GM19240 (cell line): ENCODE results near the gene ATM.
"Not testable (repeated sequence)": the region's sequence is repeated elsewhere in the genome, so short reads cannot be mapped to it uniquely, and the experiment has no call there.

ENCODE experiments used
- DNase-seq: peaks from one replicate; pipeline ENCODE4 v3.0.0; 2011; ENCODE audit warnings: low spot score; ENCODE audit not compliant: insufficient read length

ATM gene

GRCh38 chr11:108368134-108368533 is 145.3 kb downstream of the ATM start:
- DNase-seq: no peak

DNA sequence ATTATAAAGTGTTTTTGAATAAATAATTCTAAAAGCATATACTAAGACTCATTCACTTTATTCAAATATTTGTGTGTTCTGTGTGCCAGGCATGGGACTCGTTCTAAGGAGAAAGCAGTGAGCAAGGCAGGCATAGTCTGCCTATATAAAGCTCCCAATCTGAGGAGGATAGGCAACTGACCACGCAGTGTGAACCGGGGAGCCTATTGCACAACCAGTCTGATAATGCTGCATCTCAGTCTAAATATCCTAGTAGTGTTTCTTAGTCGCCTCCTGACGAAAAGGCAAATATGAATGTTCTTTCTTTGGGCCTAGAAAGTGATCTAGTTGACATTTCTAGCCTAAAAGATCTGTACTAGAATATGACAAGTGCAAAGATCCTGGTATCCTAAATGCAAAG is 146.2 kb downstream of the ATM start:
- DNase-seq: no peak

GRCh38 chr11:108370315-108370714 is 147.4 kb downstream of the ATM start:
- no peak for DNase-seq

- DNase-seq: no peak
Measured at GRCh38 chr11:108370990-108371389, 148.1 kb downstream of the ATM start.

- not testable (repeated sequence) for DNase-seq
Measured at GRCh38 chr11:108373505-108373904, 150.6 kb downstream of the ATM start.

DNA sequence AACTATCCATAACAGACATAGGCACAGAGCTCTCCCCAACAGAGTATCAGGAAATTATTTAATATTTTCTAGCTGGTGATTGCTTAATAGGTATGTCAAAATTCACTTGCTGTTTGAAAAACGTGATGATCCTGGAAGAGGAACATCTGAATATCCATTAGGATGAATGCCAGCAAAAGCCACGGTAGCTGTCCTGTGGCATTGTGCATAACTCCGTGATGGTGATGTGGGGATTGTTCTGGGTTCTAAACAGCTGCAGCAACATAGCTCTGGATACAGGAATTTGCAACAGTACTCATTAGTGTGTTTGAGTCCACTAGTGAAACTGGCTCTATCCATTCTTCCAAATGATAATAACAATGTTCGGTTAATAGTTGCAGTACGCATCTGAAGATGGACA is 165.7 kb downstream of the ATM start:
- no peak for DNase-seq

- no peak for DNase-seq
Measured at GRCh38 chr11:108392353-108392752, 169.5 kb downstream of the ATM start.

GRCh38 chr11:108393046-108393445 is 170.2 kb downstream of the ATM start:
- no peak for DNase-seq

DNA sequence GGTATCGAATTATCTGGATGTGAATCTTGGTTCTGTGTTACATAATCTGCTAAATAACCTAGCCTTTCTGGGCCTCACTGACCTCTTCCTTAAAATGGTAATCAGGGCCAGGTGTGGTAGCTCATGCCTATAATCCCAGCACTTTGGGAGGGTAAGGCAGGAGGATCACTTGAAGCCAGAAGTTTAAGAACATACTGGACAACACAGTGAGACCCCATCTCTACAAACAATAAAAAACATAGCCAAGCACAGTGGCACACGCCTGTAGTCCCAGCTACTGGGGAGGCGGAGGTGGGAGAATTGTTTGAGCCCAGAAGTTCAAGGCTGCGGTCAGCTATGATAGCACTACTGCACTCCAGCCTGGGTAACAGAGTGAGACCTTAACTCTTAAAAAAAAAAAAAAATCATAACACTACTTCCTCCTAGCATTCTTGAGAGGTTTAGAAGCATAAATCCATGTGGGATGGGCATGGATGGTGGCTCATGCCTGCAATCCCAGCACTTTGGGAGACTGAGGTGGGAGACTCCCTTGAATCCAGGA is 171.9 kb downstream of the ATM start:
- no peak for DNase-seq

DNA sequence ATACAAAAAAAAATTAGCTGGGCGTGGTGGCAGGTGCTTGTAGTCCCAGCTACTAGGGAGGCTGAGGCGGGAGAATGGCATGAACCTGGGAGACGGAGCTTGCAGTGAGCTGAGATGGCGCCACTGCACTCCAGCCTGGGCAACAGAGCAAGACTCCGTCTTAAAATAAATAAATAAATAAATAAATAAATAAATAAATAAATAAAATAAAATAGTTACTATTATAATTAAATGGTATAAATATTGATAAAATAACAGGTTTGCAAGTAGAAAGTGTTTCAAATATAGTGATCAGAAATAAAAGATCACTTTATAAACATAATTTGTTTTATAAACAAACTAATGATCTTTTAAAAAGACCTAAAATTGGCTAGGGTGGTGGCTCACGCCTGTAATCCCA is 173.8 kb downstream of the ATM start:
- DNase-seq: not testable (repeated sequence)

DNA sequence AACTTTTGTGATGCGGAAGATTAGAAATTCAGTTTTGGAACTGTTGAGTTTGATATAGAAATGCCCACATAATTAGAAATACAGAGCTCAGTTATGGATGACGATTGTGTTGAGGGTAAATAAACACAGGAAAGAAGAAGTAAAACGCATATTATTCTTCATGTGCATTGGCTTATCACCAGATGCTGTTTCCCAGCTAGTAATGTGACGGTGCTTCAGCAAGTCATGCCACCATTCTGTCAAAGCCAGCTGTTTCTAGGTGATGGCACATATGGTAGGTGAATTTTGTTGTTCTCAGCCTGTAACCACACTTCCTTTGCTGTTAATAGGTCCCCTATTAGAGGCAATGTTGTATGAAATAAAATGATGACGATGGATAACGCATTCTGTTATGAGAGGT is 175.6 kb downstream of the ATM start:
- no peak for DNase-seq

DNA sequence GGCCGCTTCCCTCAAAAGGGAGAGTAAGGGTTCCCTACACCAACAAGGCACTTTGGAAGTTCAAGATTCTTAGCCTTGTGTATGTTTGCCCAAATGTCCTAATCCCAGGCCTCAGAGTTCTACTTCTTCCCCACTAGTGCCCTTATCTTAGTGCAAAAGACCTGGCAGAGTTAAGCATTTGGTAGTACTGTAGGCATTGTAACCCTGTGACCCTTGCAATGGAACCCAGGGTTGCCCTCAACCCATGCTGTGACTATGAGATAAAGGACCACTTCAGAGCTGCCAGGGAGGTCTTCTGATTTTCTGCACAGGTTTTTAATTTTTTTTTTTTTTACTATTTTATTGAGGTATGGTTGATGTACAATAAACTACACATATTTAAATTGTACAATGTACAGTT is 179.4 kb downstream of the ATM start:
- no peak for DNase-seq

DNA sequence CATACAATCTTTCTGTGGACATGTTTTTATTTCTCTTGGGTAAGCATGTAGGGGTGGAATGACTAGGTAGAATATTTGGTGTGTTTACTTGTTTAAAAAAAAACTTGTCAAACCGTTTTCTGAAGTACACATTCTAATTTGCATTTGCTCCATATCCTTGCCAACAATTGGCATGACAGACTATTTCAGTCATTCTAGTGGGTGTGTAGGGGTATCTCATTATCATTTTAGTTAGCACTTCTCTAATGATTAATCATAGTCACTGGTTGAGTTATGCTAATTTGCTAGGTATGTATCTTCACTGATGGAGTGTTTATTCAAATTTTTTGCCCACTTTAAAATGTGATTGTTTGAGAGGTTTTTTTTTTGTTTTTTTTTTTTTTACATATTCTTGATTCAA is 180.2 kb downstream of the ATM start:
- no peak for DNase-seq

DNA sequence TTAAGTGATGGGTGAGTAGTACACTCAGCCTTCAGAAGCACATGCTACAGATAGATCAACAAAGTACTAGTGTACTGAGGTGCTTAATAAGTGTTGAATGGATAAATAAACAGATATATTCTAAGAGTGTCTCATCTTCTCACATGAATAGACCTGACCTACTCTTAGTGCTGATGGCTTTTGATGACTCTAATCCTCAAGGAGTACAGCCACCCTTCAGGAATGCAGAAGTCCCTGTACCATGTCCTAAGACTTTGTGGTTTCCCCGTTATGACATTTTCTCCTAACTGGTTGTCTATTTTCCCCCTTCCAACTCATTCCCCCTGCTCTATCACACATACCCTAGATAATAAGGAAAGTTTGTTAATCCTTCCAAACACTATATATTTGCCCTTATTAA is 182.8 kb downstream of the ATM start:
- DNase-seq: no peak

DNA sequence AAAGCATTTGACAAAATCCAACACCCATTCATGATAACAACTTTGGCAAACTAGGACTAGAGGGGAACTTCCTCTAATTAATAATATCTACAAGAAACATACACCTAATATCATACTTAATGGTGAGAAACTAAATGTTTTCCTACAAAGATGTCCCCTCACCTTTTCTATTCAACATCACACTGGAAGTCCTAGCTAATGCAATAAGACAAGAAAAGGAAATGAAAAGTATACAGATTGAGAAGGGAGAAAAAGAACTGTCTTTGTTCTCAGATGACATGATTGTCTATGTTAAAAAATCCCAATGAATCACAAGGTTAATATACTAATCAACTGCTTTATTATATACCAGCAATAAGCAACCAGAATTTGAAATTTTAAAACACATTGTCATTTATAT is 192.1 kb downstream of the ATM start:
- DNase-seq: no peak

DNA sequence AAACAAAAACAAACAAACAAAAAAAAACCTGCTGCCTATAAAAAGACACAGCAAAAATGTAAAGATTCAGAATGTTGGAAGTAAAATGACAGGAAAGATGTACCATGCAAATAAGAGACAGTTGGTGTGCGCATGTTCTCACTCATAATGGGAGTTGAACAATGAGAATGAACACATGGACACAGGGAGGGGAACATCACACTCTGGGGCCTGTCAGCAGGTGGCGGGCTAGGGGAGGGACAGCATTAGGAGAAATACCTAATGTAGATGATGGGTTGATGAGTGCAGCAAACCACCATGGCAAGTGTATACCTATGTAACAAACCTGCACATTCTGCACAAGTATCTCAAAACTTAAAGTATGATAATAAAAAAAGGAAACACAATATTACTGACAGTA is 194.7 kb downstream of the ATM start:
- not testable (repeated sequence) for DNase-seq
